HepG2 (cell line): ENCODE results near the gene GRIN2C. TPM values are rescaled to one million over a fixed set of nuclear protein-coding genes. Genes with fewer than 3 reads are reported as not detected.

Experiments used
- CREM ChIP-seq, 2 experiments: sonication (generic) in 1 of 2; formaldehyde crosslinking in 1 of 2; IDR thresholded peaks; 2 replicates each; pipeline versions ENCODE4 v1.4.0 to v1.6.1; 2016 to 2020; ENCODE audit warnings: antibody characterized with exemption in 1 of 2, mild to moderate bottlenecking in 1 of 2, missing genetic modification reagents in 1 of 2
- FOXA3 ChIP-seq: IDR thresholded peaks from 2 replicates; pipeline ENCODE4 v1.6.1; 2016; ENCODE audit warnings: missing genetic modification reagents, missing compliant biosample characterization
- HES4 ChIP-seq: sonication (generic); formaldehyde crosslinking; IDR thresholded peaks from 2 replicates; pipeline ENCODE4 v1.9.0; 2021; ENCODE audit warnings: mild to moderate bottlenecking, missing genetic modification reagents, borderline replicate concordance
- HMGXB4 ChIP-seq, 2 experiments: sonication (generic) in 1 of 2; formaldehyde crosslinking in 1 of 2; IDR thresholded peaks; 2 replicates each; pipeline versions ENCODE4 v1.4.0 to v1.6.1; 2018 to 2020; ENCODE audit warnings: missing genetic modification reagents in 2 of 2, borderline replicate concordance in 1 of 2, low read depth in 1 of 2, mild to moderate bottlenecking in 1 of 2, missing biosample characterization in 1 of 2
- JARID2 ChIP-seq: sonication (generic); formaldehyde crosslinking; IDR thresholded peaks from 2 replicates; pipeline ENCODE4 v1.8.1; 2023; ENCODE audit warnings: missing genetic modification reagents, inconsistent platforms; ENCODE audit not compliant: insufficient replicate concordance
- LCORL ChIP-seq, 2 experiments: fragments of 450-650 bp in 1 of 2; sonication (generic) in 1 of 2; formaldehyde crosslinking in 1 of 2; IDR thresholded peaks; 2 replicates each; pipeline versions ENCODE4 v1.5.0 to v1.6.1; 2017 to 2020; ENCODE audit warnings: antibody characterized with exemption in 1 of 2, missing genetic modification reagents in 1 of 2
- MIER2 ChIP-seq: IDR thresholded peaks from 2 replicates; pipeline ENCODE4 v1.6.1; 2016; ENCODE audit warnings: missing biosample characterization, missing genetic modification reagents
- MZF1 ChIP-seq: sonication (generic); formaldehyde crosslinking; IDR thresholded peaks from 2 replicates; pipeline ENCODE4 v1.8.1; 2023; ENCODE audit warnings: mild to moderate bottlenecking, missing genetic modification reagents, borderline replicate concordance
- NR2C2 ChIP-seq: sonication (generic); formaldehyde crosslinking; IDR thresholded peaks from 2 replicates; pipeline ENCODE4 v1.4.0; 2020; ENCODE audit warnings: missing genetic modification reagents, mild to moderate bottlenecking, moderate library complexity, borderline replicate concordance
- POLR2A ChIP-seq, 2 experiments: IDR thresholded peaks; 2 replicates each; pipeline ENCODE4 v1.6.1; 2011; ENCODE audit warnings: low read depth in 2 of 2, low read length in 2 of 2, mild to moderate bottlenecking in 1 of 2, moderate library complexity in 1 of 2; ENCODE audit not compliant: insufficient read depth in 1 of 2
- RAD21 ChIP-seq: fragments of 450-650 bp; formaldehyde crosslinking; IDR thresholded peaks from 2 replicates; pipeline ENCODE4 v1.5.0; 2020; ENCODE audit warnings: mild to moderate bottlenecking
- ZBTB38 ChIP-seq: sonication (generic); formaldehyde crosslinking; IDR thresholded peaks from 2 replicates; pipeline ENCODE4 v1.5.1; 2020; ENCODE audit warnings: mild to moderate bottlenecking, missing genetic modification reagents
- ZFY ChIP-seq: sonication (generic); formaldehyde crosslinking; IDR thresholded peaks from 2 replicates; pipeline ENCODE4 v1.4.0; 2020; ENCODE audit warnings: missing genetic modification reagents
- ZNF143 ChIP-seq: sonication (generic); formaldehyde crosslinking; IDR thresholded peaks from 2 replicates; pipeline ENCODE4 v1.4.0; 2020; ENCODE audit warnings: missing genetic modification reagents
- ZNF281 ChIP-seq: sonication (generic); formaldehyde crosslinking; IDR thresholded peaks from 2 replicates; pipeline ENCODE4 v1.4.0; 2020; ENCODE audit warnings: missing genetic modification reagents, borderline replicate concordance
- ZNF343 ChIP-seq: sonication (generic); formaldehyde crosslinking; IDR thresholded peaks from 2 replicates; pipeline ENCODE4 v1.4.0; 2020; ENCODE audit warnings: mild to moderate bottlenecking, missing genetic modification reagents
- ZNF678 ChIP-seq: sonication (generic); formaldehyde crosslinking; IDR thresholded peaks from 2 replicates; pipeline ENCODE4 v1.4.0; 2020; ENCODE audit warnings: mild to moderate bottlenecking, missing genetic modification reagents
- ZNF766 ChIP-seq: sonication (generic); formaldehyde crosslinking; IDR thresholded peaks from 2 replicates; pipeline ENCODE4 v1.5.0; 2020; ENCODE audit warnings: missing genetic modification reagents, borderline replicate concordance
- ZNF891 ChIP-seq: sonication (generic); formaldehyde crosslinking; IDR thresholded peaks from 2 replicates; pipeline ENCODE4 v1.5.0; 2020; ENCODE audit warnings: mild to moderate bottlenecking, missing genetic modification reagents
- polyA plus RNA-seq, 8 experiments: library from polyadenylated mRNA; depleted of rRNA in 3 of 8; stranded (reverse) in 7 of 8; unstranded in 1 of 8; fragments of >200 nt; fragmentation: Illumina TruSeq in 4 of 8; extraction: Trizol in 4 of 8; gene quantifications; 2 replicates each; pipeline versions ENCODE4 v1.2.1 to v1.2.3, GENCODE V29; 2011 to 2016; ENCODE audit warnings: low read depth in 4 of 8, missing spikeins in 1 of 8, mixed read lengths in 1 of 8; ENCODE audit not compliant: insufficient read depth in 1 of 8
- total RNA-seq, 5 experiments: library from RNA; depleted of rRNA; stranded (reverse); fragments of >200 nt; fragmentation: Illumina TruSeq; extraction: Trizol; gene quantifications; 2 replicates each; pipeline ENCODE4 v1.2.3, GENCODE V29; 2016; ENCODE audit warnings: low read depth in 1 of 5
- TF ChIP-seq, protein P1 (sequence below): IDR thresholded peaks from 2 replicates; pipeline ENCODE4 v1.6.1; 2016; ENCODE audit warnings: mild to moderate bottlenecking, missing biosample characterization, missing genetic modification reagents
- TF ChIP-seq, protein P2 (sequence below): sonication (generic); formaldehyde crosslinking; IDR thresholded peaks from 2 replicates; pipeline ENCODE4 v1.5.0; 2020; ENCODE audit warnings: mild to moderate bottlenecking, missing genetic modification reagents, moderate library complexity

GRIN2C gene
- total and polyA plus RNA-seq, 2 of the 13 experiments (the other 11 are each of a cell fraction or from before 2014, with no cell fraction given): 0.03 to 0.11 TPM

GRCh38 chr17:74862108-74862901, 2.6 kb upstream of the GRIN2C start (continued):
- no peak for TF ChIP-seq LCORL (IDR thresholded peaks at IDR 0.05)
- no peak for TF ChIP-seq LCORL (CRISPR knock-in tag; IDR thresholded peaks at IDR 0.05)
- TF ChIP-seq ZNF143 (CRISPR knock-in tag): peak; percentile 43; the same call in 1 of the 2 replicates
- no peak for TF ChIP-seq FOXA3 (CRISPR knock-in tag)
- TF ChIP-seq ZNF678 (CRISPR knock-in tag): no peak
- peak; percentile 59 for TF ChIP-seq RAD21
- TF ChIP-seq MIER2 (CRISPR knock-in tag): no peak
- TF ChIP-seq ZNF766 (CRISPR knock-in tag): no peak
- TF ChIP-seq ZNF891 (CRISPR knock-in tag): 0 out of 2 replicates have a peak, but pooled peaks have one; percentile 23
- no peak for TF ChIP-seq MZF1 (CRISPR knock-in tag)
- TF ChIP-seq HMGXB4 (CRISPR knock-in tag; IDR thresholded peaks at IDR 0.05; ENCODE audit: borderline replicate concordance in 1 of 2, low read depth in 1 of 2): 0 out of 4 replicates have a peak, but pooled peaks have one; percentile 16 to 54
- TF ChIP-seq, protein P1, sequence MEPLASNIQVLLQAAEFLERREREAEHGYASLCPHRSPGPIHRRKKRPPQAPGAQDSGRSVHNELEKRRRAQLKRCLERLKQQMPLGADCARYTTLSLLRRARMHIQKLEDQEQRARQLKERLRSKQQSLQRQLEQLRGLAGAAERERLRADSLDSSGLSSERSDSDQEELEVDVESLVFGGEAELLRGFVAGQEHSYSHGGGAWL: 0 out of 2 replicates have a peak, but pooled peaks have one; percentile 40
- no peak for TF ChIP-seq ZNF281 (CRISPR knock-in tag)
- TF ChIP-seq ZNF343 (CRISPR knock-in tag): no peak
- TF ChIP-seq, protein P2, sequence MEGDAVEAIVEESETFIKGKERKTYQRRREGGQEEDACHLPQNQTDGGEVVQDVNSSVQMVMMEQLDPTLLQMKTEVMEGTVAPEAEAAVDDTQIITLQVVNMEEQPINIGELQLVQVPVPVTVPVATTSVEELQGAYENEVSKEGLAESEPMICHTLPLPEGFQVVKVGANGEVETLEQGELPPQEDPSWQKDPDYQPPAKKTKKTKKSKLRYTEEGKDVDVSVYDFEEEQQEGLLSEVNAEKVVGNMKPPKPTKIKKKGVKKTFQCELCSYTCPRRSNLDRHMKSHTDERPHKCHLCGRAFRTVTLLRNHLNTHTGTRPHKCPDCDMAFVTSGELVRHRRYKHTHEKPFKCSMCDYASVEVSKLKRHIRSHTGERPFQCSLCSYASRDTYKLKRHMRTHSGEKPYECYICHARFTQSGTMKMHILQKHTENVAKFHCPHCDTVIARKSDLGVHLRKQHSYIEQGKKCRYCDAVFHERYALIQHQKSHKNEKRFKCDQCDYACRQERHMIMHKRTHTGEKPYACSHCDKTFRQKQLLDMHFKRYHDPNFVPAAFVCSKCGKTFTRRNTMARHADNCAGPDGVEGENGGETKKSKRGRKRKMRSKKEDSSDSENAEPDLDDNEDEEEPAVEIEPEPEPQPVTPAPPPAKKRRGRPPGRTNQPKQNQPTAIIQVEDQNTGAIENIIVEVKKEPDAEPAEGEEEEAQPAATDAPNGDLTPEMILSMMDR: peak; percentile 88
- peak; percentile 61 for TF ChIP-seq NR2C2
- no peak for TF ChIP-seq CREM (IDR thresholded peaks at IDR 0.05)
- TF ChIP-seq CREM (CRISPR knock-in tag; IDR thresholded peaks at IDR 0.05): no peak
- no peak for TF ChIP-seq JARID2 (CRISPR knock-in tag)
- TF ChIP-seq ZFY (CRISPR knock-in tag): peak; percentile 29; the same call in 1 of the 2 replicates
- TF ChIP-seq ZBTB38 (CRISPR knock-in tag): peak; percentile 52; the same call in 1 of the 2 replicates
- 0 out of 2 replicates have a peak, but pooled peaks have one; percentile 29 for TF ChIP-seq HES4 (CRISPR knock-in tag)
- TF ChIP-seq POLR2A (IDR thresholded peaks at IDR 0.05; ENCODE audit: insufficient read depth in 1 of 2, low read depth in 2 of 2, low read length in 2 of 2): 0 out of 4 replicates have a peak, but pooled peaks of 1 of the 2 experiments have one; percentile 12
